ENCODE results near the gene RIMS3. TPM values are rescaled to one million over a fixed set of nuclear protein-coding genes. Genes with fewer than 3 reads are reported as not detected.
"Not testable (repeated sequence)": the region's sequence is repeated elsewhere in the genome, so short reads cannot be mapped to it uniquely, and the experiment has no call there.

The RIMS3 gene
- total RNA-seq, 1 donor from 2014 or later = 4.3 TPM

DNA sequence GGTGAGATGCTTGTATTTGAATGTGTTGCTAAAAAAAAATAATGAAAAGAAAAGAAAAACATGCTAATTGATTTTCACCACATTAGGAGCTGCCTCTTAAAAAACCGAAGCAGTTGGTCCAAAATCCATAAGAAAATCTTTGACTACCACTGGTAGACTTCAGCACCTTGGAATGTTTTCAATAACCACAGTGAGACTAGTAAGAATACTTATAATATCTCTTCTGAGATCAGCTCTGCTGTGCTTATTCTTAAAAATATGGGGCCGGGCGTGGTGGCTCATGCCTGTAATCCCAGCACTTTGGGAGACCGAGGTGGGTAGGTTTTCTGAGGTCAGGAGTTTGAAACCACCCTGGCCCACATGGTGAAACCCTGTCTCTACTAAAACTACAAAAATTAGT is 41.1 kb upstream of the RIMS3 start:
- Histone ChIP-seq H3K4me1 (ENCODE audit: insufficient read depth, low read length) (peaks cover 23% of the 10 kb centered on the region), H3K36me3 (ENCODE audit: insufficient read depth, low read length) (no peaks in the 10 kb centered on the region), H3K9ac (ENCODE audit: low read length) (no peak overlapping the region), H3K4me3 (ENCODE audit: insufficient read depth, low read depth, low read length) (no peak overlapping the region), H3K4me2 (ENCODE audit: low read length) (no peak overlapping the region), H3K9me3 (ENCODE audit: insufficient read depth, low read depth, low read length) (no peaks in the 10 kb centered on the region), H4K20me1 (ENCODE audit: insufficient read depth, low read length) (peaks cover 18% of the 10 kb centered on the region), H3K79me2 (ENCODE audit: insufficient read depth, low read length) (peaks cover 88% of the 10 kb centered on the region), H3K27ac (ENCODE audit: low read depth, low read length) (no peak overlapping the region), H3K27me3 (ENCODE audit: insufficient read depth, low read length) (no peaks in the 10 kb centered on the region), H2AFZ (ENCODE audit: low read depth, low read length) (no peak overlapping the region)
- FAIRE-seq (no peak), DNase-seq (ENCODE audit: low read depth) (peak; percentile 27)
- Mint-ChIP-seq H3K4me1 (ENCODE audit: low read depth, unreplicated experiment) (peaks cover 30% of the 10 kb centered on the region), H3K27me3 (ENCODE audit: low read depth, unreplicated experiment) (no peaks in the 10 kb centered on the region), H3K4me3 (ENCODE audit: unreplicated experiment) (no peak overlapping the region), H3K27ac (ENCODE audit: unreplicated experiment) (no peak overlapping the region), H3K9me3 (ENCODE audit: unreplicated experiment) (peaks cover 2% of the 10 kb centered on the region), H3K36me3 (ENCODE audit: low read depth, unreplicated experiment) (no peaks in the 10 kb centered on the region)
- TF ChIP-seq, protein P1, sequence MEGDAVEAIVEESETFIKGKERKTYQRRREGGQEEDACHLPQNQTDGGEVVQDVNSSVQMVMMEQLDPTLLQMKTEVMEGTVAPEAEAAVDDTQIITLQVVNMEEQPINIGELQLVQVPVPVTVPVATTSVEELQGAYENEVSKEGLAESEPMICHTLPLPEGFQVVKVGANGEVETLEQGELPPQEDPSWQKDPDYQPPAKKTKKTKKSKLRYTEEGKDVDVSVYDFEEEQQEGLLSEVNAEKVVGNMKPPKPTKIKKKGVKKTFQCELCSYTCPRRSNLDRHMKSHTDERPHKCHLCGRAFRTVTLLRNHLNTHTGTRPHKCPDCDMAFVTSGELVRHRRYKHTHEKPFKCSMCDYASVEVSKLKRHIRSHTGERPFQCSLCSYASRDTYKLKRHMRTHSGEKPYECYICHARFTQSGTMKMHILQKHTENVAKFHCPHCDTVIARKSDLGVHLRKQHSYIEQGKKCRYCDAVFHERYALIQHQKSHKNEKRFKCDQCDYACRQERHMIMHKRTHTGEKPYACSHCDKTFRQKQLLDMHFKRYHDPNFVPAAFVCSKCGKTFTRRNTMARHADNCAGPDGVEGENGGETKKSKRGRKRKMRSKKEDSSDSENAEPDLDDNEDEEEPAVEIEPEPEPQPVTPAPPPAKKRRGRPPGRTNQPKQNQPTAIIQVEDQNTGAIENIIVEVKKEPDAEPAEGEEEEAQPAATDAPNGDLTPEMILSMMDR (IDR thresholded peaks at IDR 0.05; ENCODE audit: insufficient read depth, low read depth, low read length) = no peak
- TF ChIP-seq EZH2 (IDR thresholded peaks at IDR 0.05; ENCODE audit: insufficient read depth, low read length) = no peak

DNA sequence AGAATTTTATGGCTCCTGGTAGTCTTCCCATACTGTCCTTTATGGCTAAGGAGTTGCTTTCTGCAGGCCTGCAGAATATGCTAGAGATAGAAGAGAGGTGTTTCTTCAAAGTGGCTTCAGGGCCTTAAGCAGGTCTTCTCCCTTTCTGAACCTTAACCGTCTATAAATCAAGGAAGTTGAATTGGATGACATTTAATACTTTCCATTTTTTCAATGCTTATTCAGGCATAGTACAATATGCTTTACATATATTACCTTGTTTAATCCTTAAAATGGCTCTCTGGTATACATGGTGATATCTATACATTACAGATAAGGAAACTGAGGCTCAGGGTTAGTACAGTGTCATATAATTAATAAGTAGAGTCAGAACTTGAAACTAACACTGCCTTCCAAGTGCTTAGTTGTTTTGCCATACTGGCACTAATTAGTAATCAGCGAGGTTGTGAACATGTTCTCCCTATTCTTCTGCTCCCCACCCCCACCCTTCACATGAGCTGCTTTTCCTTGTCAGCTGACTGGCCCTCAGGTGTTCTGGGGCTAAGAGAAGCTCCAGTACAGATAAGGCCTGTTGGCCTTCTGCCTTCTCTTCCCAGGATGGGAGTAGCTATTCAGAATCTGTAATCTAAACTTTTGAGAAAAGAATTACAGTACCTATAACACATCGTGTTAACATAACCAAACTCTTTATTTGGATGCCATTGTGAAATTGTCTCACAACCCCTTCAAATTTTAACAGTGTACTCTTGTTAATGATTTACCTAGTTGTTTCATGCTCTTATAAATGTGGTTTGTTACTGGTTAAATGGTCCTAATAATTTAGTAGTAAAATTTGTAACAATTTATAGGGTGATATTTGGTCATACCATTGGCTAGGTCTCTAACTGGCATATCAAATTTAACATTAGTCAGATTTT is 39.6 kb upstream of the RIMS3 start:
- FAIRE-seq = no peak
- Mint-ChIP-seq H3K4me1 (ENCODE audit: low read depth, unreplicated experiment) (peaks cover 18% of the 10 kb centered on the region), H3K27ac (ENCODE audit: unreplicated experiment) (no peak overlapping the region), H3K9me3 (ENCODE audit: unreplicated experiment) (peaks cover 2% of the 10 kb centered on the region), H3K4me3 (ENCODE audit: unreplicated experiment) (no peak overlapping the region), H3K27me3 (ENCODE audit: low read depth, unreplicated experiment) (no peaks in the 10 kb centered on the region), H3K36me3 (ENCODE audit: low read depth, unreplicated experiment) (no peaks in the 10 kb centered on the region)
- TF ChIP-seq, protein P1 (IDR thresholded peaks at IDR 0.05; ENCODE audit: insufficient read depth, low read depth, low read length) = no peak
- no peak for TF ChIP-seq EZH2 (IDR thresholded peaks at IDR 0.05; ENCODE audit: insufficient read depth, low read length)
- H3K9me3 ChIP-seq (ENCODE audit: insufficient read depth, low read depth, low read length) = no peaks in the 10 kb centered on the region
- H2AFZ ChIP-seq (ENCODE audit: low read depth, low read length) = no peak overlapping the region
- H4K20me1 ChIP-seq (ENCODE audit: insufficient read depth, low read length) = peaks cover 19% of the 10 kb centered on the region
- no peak overlapping the region for H3K4me2 ChIP-seq (ENCODE audit: low read length)
- no peaks in the 10 kb centered on the region for H3K36me3 ChIP-seq (ENCODE audit: insufficient read depth, low read length)
- DNase-seq (ENCODE audit: low read depth) = no peak
- no peak overlapping the region for H3K27ac ChIP-seq (ENCODE audit: low read depth, low read length)
- H3K27me3 ChIP-seq (ENCODE audit: insufficient read depth, low read length) = no peaks in the 10 kb centered on the region
- no peak overlapping the region for H3K9ac ChIP-seq (ENCODE audit: low read length)
- H3K4me3 ChIP-seq (ENCODE audit: insufficient read depth, low read depth, low read length) = no peak overlapping the region
- peaks cover 13% of the 10 kb centered on the region for H3K4me1 ChIP-seq (ENCODE audit: insufficient read depth, low read length)
- H3K79me2 ChIP-seq (ENCODE audit: insufficient read depth, low read length) = peaks cover 87% of the 10 kb centered on the region

DNA sequence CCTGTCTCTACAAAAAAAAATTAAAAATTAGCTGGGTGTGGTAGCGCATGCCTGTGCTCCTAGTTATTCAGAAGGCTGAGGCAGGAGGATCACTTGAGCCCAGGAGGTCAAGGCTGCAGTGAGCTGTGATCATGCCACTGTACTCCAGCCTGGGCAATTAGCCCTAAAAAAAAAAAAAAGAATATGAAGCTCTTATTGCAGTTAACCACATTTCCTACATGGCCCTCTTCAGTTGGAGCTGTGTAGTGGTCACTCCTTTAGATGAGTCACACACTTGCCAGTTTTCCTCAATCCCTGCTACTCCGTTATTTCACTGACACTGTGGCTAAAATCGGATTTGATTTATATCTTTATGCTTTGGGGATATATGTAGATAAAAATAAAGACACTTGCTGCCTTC is 37.8 kb upstream of the RIMS3 start:
- H3K27me3 Mint-ChIP-seq (ENCODE audit: low read depth, unreplicated experiment) = no peaks in the 10 kb centered on the region
- no peak overlapping the region for H3K4me3 ChIP-seq (ENCODE audit: insufficient read depth, low read depth, low read length)
- H2AFZ ChIP-seq (ENCODE audit: low read depth, low read length) = no peak overlapping the region
- FAIRE-seq = no peak
- H3K4me3 Mint-ChIP-seq (ENCODE audit: unreplicated experiment) = no peak overlapping the region
- no peak overlapping the region for H3K27ac Mint-ChIP-seq (ENCODE audit: unreplicated experiment)
- H3K9me3 ChIP-seq (ENCODE audit: insufficient read depth, low read depth, low read length) = no peaks in the 10 kb centered on the region
- peak overlapping the region; percentile 4 for H3K27ac ChIP-seq (ENCODE audit: low read depth, low read length)
- no peaks in the 10 kb centered on the region for H3K36me3 ChIP-seq (ENCODE audit: insufficient read depth, low read length)
- DNase-seq (ENCODE audit: low read depth) = peak; percentile 95
- peaks cover 5% of the 10 kb centered on the region for H3K9me3 Mint-ChIP-seq (ENCODE audit: unreplicated experiment)
- TF ChIP-seq, protein P1 (IDR thresholded peaks at IDR 0.05; ENCODE audit: insufficient read depth, low read depth, low read length) = no peak
- no peak for TF ChIP-seq EZH2 (IDR thresholded peaks at IDR 0.05; ENCODE audit: insufficient read depth, low read length)
- peaks cover 88% of the 10 kb centered on the region for H3K79me2 ChIP-seq (ENCODE audit: insufficient read depth, low read length)
- H3K36me3 Mint-ChIP-seq (ENCODE audit: low read depth, unreplicated experiment) = no peaks in the 10 kb centered on the region
- peak overlapping the region; percentile 47 for H3K4me2 ChIP-seq (ENCODE audit: low read length)
- H3K27me3 ChIP-seq (ENCODE audit: insufficient read depth, low read length) = no peaks in the 10 kb centered on the region
- peaks cover 33% of the 10 kb centered on the region for H4K20me1 ChIP-seq (ENCODE audit: insufficient read depth, low read length)
- H3K4me1 ChIP-seq (ENCODE audit: insufficient read depth, low read length) = peaks cover 9% of the 10 kb centered on the region
- H3K9ac ChIP-seq (ENCODE audit: low read length) = no peak overlapping the region
- peaks cover 21% of the 10 kb centered on the region for H3K4me1 Mint-ChIP-seq (ENCODE audit: low read depth, unreplicated experiment)

DNA sequence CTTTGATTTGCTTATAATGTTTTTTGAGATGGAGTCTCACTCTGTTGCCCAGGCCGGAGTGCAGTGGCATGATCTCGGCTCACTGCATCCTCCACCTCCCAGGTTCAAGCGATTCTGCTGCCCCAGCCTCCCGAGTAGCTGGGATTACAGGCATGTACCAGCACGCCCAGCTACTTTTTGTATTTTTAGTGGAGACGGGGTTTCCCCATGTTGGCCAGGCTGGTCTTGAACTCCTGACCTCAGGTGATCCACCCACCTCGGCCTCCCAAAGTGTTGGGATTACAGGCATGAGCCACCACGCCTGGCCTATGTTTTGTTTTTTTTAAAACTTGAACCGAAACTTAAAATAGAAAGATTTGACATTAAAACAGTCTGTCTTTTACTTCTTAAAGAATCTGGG is 37.3 kb upstream of the RIMS3 start:
- not testable (repeated sequence) for H3K27ac Mint-ChIP-seq (ENCODE audit: unreplicated experiment)
- peaks cover 88% of the 10 kb centered on the region for H3K79me2 ChIP-seq (ENCODE audit: insufficient read depth, low read length)
- peaks cover 21% of the 10 kb centered on the region for H3K4me1 Mint-ChIP-seq (ENCODE audit: low read depth, unreplicated experiment)

More for the DNA sequence above, 37.3 kb upstream of the RIMS3 start:
- not testable (repeated sequence) for H3K4me2 ChIP-seq (ENCODE audit: low read length); H3K27ac ChIP-seq (ENCODE audit: low read depth, low read length); H3K4me3 ChIP-seq (ENCODE audit: insufficient read depth, low read depth, low read length); H3K27me3 ChIP-seq (ENCODE audit: insufficient read depth, low read length); H2AFZ ChIP-seq (ENCODE audit: low read depth, low read length); H3K9me3 ChIP-seq (ENCODE audit: insufficient read depth, low read depth, low read length); H3K9me3 Mint-ChIP-seq (ENCODE audit: unreplicated experiment); H3K36me3 ChIP-seq (ENCODE audit: insufficient read depth, low read length); H3K27me3 Mint-ChIP-seq (ENCODE audit: low read depth, unreplicated experiment); H3K4me3 Mint-ChIP-seq (ENCODE audit: unreplicated experiment); DNase-seq (ENCODE audit: low read depth); H3K4me1 ChIP-seq (ENCODE audit: insufficient read depth, low read length); H3K36me3 Mint-ChIP-seq (ENCODE audit: low read depth, unreplicated experiment); H3K9ac ChIP-seq (ENCODE audit: low read length); FAIRE-seq
- H4K20me1 ChIP-seq (ENCODE audit: insufficient read depth, low read length) = peaks cover 35% of the 10 kb centered on the region
